ENCODE data around the gene EYA2.
"Not testable (repeated sequence)": the region's sequence is repeated elsewhere in the genome, so short reads cannot be mapped to it uniquely, and the experiment has no call there.

DNA sequence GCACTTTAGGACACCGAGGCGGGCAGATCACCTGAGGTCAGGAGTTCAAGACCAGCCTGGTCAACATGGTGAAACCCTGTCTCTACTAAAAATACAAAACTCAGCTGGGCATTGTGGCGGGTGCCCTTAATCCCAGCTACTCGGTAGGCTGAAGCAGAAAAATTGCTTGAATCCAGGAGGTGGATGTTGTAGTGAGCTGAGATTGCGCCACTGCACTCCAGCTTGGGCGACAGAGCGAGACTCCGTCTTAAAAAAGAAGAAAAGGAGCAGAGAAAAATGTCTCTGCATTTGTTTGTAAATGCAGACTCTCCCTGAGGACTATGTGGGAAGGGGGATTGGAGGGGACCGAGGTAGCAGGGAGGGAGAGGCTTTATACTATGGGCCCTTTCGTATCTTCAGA lies 311.9 kb downstream of the EYA2 start:
- TF ChIP-seq, protein P1, sequence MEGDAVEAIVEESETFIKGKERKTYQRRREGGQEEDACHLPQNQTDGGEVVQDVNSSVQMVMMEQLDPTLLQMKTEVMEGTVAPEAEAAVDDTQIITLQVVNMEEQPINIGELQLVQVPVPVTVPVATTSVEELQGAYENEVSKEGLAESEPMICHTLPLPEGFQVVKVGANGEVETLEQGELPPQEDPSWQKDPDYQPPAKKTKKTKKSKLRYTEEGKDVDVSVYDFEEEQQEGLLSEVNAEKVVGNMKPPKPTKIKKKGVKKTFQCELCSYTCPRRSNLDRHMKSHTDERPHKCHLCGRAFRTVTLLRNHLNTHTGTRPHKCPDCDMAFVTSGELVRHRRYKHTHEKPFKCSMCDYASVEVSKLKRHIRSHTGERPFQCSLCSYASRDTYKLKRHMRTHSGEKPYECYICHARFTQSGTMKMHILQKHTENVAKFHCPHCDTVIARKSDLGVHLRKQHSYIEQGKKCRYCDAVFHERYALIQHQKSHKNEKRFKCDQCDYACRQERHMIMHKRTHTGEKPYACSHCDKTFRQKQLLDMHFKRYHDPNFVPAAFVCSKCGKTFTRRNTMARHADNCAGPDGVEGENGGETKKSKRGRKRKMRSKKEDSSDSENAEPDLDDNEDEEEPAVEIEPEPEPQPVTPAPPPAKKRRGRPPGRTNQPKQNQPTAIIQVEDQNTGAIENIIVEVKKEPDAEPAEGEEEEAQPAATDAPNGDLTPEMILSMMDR (conservative IDR thresholded peaks at IDR 0.05; ENCODE audit: low read depth, low read length), result not testable (repeated sequence)
- not testable (repeated sequence) for TF ChIP-seq RFX5, POLR2A (IDR thresholded peaks at IDR 0.05; ENCODE audit: low read depth, low read length)

Measured in IMR-90 (cell line).